HG03442 (cell line): ENCODE measurements around the gene PNLIP.

Experiments used
- ATAC-seq: cut with Tn5 transposase; IDR thresholded peaks from one replicate; pipeline ENCODE4 v1.9.1; 2021; ENCODE audit warnings: mild to moderate bottlenecking, moderate library complexity; ENCODE audit not compliant: unreplicated experiment

PNLIP gene

DNA sequence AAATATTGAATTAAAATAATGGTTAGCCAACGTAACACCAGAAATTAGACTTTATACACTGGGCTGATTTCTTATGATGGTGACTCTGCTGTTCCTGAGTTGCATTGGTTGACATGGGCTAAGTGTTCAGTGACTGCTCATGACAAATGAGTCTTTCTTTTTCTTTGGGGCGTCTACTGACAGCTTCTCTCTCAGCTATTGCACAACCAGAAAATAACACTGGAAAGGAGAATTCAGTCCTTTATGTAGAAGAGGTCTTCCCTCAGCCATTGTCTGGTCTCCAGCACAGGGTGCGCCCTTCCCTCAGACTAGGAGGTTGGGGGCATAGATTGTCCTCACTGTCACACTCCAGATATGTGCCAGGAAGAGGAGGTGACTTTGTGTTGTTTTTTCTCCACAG is 21.6 kb downstream of the PNLIP start:
- ATAC-seq = no peak

- no peak for ATAC-seq
These were observed 29.1 kb downstream of the PNLIP start for GRCh38 chr10:116574797-116575196.

DNA sequence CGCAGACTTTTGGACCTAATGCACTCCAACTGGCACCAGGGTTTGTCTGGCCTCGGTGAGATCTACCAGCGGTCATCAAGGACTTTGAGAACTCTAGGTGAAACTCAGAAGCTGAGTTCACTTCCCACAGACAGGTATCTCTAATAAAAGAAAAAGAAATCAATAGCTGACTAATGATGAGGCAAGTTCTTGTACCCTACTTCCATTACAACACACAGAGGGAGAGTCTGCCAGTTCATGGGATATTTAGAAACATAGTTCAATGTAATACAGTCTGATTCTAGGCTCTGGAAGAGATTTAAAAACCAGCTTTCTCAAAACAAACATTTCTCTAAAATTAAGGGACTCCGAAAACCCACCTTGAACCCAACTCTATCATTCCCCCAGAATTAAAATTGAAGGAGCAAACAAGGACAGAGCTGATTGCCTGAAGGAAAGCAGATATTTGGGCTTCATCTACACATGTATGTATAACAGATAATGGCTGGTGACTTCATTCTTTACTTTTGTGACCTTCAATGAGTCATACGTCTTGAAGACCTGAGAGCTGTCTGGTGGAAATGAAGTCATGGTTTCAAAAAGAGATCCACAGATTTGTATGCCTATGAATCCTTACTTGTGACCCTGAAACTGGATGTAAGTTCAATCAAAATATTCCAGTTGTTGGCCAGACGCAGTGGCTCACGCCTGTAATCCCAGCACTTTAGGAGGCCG is 42.3 kb downstream of the PNLIP start:
- ATAC-seq = no peak

- ATAC-seq = no peak
These were observed 43.3 kb downstream of the PNLIP start for GRCh38 chr10:116588995-116589394.

DNA sequence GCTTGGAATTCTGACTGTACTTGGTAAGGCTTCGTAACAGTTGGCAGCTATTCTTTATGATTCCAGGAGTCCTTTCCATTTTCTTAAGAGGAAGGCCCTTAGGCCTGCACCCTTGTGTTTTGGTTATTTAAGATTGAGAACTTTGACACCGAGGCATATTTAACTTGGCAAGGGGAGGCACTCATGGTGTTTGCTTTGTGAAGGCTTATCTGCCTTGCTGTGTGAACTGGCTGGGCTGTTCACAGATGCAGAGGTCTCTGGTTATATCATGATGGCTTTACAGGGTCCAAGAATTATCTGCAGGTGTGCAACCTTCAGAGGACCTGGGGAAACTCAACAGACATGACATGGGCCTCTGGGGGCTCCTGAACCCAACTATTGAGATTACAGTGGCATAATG is 44.2 kb downstream of the PNLIP start:
- ATAC-seq = no peak

GRCh38 chr10:116590590-116591444 is 45.1 kb downstream of the PNLIP start, which contains the start of gene PNLIPRP1:
Gene PNLIPRP1 (plus strand): TSS chr10:116590959. CDS start chr10:116591130, 171 bp downstream.
- ATAC-seq = no peak

- ATAC-seq = no peak
These were observed 47.5 kb downstream of the PNLIP start for GRCh38 chr10:116593139-116593740.

DNA sequence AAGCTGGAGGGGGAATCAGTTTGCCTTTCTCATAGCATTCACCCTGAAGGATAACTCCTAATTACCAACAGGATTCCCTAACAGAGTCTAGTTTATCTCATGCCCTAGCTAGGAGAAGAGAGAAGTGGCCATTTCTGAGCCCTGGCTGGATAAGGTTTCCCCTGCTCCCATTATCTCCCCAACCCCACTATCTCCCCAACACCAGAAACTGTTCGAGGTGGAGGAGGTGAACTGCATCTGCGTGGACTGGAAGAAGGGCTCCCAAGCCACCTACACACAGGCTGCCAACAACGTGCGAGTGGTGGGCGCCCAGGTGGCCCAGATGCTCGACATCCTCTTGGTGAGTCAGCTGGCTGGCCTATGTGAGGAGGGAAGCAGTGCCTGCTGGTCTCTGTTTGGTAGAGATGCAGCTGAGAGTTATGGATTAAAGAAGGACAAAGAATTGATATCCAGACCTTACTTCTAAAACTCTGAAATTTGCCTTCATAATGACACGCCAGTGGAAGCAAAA is 48.8 kb downstream of the PNLIP start:
- ATAC-seq = no peak

GRCh38 chr10:116596062-116596461 is 50.3 kb downstream of the PNLIP start:
- ATAC-seq = no peak

DNA sequence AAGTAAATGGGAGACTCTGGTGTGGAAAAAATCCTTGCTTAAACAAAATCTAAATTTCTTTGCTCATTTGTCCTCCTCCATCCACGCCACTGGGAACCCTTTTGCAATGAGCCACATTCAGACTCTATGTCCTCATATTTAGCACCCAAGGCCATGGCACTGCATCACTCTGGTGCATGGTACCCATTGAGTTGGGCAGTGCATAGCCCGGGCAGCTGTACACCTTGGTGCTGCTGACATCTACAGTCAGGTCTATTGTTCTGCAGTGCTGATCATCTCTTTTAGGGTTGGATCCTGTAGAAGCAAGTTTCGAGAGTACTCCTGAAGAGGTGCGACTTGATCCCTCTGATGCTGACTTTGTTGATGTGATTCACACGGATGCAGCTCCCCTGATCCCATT is 51.8 kb downstream of the PNLIP start:
- no peak for ATAC-seq

GRCh38 chr10:116598329-116598728 is 52.6 kb downstream of the PNLIP start:
- no peak for ATAC-seq

DNA sequence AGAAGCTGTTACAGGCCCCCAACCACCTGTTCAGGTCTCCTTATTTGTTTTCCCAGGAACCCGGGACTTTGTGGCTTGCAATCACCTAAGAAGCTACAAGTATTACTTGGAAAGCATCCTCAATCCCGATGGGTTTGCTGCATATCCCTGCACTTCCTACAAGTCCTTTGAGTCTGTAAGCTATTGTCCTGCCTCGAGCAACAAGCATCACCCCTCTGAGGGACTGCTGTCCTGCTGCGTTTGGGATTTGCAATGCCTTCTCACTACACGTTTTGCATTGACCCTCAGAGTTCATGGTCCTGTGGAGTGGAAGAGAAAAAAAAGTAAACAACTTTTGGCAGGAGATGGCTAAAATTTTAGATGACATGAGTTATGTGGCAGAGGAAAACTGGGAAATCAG is 54.3 kb downstream of the PNLIP start:
- ATAC-seq = no peak

DNA sequence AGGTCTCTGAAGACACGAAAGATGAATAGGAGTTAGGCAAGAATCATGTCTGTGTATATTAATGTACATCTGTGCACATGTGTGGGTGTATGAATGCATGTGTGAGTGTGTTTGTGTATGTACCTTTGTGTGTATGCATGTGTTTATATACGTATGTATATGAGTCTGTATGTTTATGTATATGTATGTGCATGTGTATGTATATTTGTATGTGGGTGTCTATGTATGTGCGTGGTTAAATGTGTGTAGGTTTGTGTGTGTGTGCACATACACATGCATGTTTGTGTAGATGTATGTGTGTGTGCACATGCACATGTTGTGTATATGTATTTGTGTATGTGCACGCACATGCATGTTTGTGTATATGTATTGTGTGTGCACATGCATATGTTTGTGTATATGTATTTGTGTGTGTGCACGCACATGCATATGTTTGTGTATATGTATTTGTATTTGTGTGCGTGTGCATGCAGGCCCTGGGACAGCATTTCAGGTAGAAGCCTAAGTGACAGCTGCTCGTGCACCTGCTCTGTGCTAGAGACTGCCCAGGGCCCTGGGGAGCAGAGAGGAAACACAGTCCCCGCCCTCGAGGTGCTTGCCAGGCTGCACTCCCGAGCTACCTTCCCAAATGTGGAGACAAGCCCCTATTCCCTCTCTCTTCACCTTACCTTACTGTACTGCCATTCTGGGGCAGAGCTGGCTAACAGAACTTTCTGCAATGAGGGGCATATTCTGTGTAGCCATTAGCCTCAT is 57.1 kb downstream of the PNLIP start:
- no peak for ATAC-seq

DNA sequence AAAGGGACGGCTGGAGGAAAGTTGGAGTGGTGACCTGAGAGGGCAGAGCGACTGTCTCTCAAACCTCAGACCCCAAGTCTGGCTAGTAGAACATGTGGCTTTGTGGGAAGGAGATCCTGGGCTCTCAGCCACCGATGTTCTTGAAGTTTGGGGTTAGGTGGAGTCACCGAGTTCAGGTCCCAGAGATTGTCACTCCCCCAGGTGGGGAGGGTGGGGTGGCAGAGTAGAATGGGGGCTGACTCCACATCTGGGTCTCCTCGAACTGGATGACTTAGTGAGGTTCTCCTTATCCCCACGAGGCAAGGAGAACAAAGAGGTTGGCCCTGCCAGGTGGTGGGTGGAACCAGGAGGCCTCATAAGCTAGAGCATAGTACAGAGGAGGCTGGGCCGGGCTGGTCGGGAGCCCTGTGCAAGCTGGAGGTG is 60.3 kb downstream of the PNLIP start:
- no peak for ATAC-seq

GRCh38 chr10:116607336-116607735 is 61.6 kb downstream of the PNLIP start:
- no peak for ATAC-seq

DNA sequence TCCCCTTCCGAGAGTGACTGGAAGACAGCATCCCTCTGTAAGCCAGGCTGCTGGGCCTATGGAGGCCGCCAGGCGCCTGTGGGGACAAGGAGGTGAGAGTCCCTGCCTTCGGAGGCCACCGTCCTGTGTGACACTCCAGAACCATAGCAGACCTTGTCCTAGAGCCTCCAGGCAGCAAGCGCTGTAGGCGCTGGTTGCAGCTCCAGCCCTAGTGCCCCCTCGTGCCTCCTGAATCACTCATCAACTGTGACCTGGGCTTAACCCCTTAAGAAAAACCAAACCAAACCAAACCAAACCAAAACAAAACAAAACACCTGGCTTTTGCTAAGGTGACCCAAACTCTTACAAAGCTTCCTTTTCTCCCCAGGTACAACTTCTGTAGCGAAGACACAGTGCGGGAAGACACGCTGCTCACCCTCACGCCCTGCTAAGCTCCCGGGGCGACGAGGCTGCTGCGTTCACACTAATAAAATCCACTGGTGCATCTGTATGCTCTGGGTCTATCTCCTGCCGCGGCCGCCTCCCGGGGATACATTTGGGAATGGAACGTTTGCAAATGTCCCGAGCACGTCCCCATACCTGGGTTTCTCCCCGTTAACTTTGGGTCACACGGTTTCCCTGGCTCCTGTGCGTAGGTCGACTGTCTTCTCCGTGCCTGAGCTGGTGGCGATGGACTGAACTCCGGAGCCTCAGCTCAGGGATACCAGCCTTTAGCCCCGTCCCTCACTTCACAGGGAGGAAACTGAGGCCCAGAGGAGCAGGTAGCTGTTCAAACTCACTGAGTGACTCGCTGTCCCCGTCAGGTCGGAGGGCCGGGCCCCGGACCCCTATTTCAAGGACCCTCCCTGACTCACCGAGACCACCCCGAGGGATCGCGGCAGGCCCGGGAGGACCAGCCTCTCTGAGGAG is 63.2 kb downstream of the PNLIP start:
- no peak for ATAC-seq

DNA sequence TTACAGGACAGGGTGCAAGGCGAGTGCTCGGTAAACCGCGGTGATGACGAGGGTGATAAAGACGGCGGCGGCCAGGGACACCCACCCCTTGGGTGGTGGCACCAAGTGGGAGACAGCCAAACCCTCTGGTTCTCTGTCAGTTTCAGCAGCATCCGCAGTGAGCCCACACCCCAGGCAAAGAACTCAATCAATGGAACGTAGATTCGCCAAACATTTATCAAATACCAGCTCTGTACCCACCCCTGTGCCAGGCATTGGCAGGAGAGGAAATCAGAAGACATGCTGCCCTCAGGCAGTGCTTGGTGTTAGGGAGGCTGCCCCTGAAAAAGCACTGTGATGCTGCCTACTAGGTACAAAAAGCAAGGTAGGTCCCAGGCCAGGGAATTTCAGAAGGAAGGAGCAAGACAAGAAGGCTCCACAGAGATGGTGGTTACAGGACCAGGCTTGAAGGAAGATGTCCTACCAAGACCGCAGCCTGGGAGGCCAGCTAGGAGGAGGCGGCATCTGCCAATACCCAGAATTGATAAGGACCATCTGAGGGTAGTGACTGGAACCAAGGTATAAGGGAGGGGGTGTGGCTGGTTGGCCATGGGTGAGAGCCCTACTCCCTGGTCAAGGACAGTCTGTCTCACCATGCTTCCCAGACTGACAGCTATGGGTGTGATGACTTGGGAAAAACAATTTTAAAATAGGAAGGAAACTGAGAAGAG is 64.9 kb downstream of the PNLIP start:
- ATAC-seq = no peak

GRCh38 chr10:116611153-116611545 is 65.4 kb downstream of the PNLIP start:
- ATAC-seq = no peak

DNA sequence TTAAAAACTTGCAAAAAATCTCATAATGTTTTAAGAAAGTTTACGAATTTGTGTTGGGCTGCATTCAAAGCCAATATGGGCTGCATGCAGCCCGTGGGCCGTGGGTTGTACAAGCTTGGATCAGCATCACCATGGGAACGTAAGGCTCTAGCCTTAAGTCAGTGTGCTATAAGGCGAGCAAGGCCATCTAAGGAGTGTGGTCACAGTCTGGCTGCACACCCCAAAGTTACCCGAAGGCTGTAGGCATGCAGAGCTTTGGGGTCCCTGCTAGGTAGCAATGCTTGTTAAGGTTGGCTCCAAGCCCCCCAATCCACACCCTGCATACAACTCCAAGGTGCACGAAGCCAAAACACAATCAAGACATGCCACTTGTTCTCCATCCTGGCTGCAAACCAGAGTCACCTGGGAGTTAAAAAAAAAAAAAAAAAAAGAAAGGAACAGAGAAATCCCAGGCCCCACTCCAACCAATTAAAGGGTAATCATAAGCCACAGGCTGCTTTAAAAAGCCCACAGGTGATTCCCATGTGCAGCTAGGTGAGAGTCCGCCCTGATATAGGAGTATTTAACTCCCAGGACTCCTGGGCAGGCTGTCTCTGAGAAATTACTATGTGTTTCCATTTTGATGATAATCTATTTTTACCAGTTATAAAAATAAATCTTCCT is 66.5 kb downstream of the PNLIP start:
- no peak for ATAC-seq
